ENCODE measurements around the gene GABBR1. TPM values are rescaled to one million over a fixed set of nuclear protein-coding genes. Genes with fewer than 3 reads are reported as not detected.

The GABBR1 gene
- total RNA-seq, 1 donor from 2014 or later, result 38.5 TPM

- Histone ChIP-seq H3K27ac (no peak overlapping the region), H3K36me3 (no peaks in the 10 kb centered on the region), H3K27me3 (ENCODE audit: low read depth) (peaks cover 37% of the 10 kb centered on the region), H3K4me1 (no peaks in the 10 kb centered on the region), H3K4me3 (no peak overlapping the region), H3K9me3 (no peaks in the 10 kb centered on the region)
- no peak for DNase-seq
- no peak for TF ChIP-seq CTCF (IDR thresholded peaks at IDR 0.05)
- intact Hi-C loops (cut with DNase I), result no loop called here
- ATAC-seq, result no peak
These were observed 28.1 kb upstream of the GABBR1 start for GRCh38 chr6:29661071-29661470.

- intact Hi-C loops (cut with DNase I), result no loop called here
- no peak within 1 kb of the TSS for H3K4me3 ChIP-seq
- H3K36me3 ChIP-seq, result no peaks in the 10 kb centered on the region
- no peaks in the 10 kb centered on the region for H3K4me1 ChIP-seq
- H3K27me3 ChIP-seq (ENCODE audit: low read depth), result peaks cover 32% of the 10 kb centered on the region
- DNase-seq (no peak), ATAC-seq (no peak)
- H3K27ac ChIP-seq, result no peak within 1 kb of the TSS
- H3K9me3 ChIP-seq, result no peaks in the 10 kb centered on the region
- TF ChIP-seq CTCF (IDR thresholded peaks at IDR 0.05), result no peak
These were observed 23.8 kb upstream of the GABBR1 start, which contains the start of gene MOG for GRCh38 chr6:29656798-29657197. Gene MOG, plus strand, starts transcription at chr6:29657092. Its CDS starts 118 bp downstream, at chr6:29657210.

GRCh38 chr6:29656157-29656556 is 23.2 kb upstream of the GABBR1 start:
- Histone ChIP-seq H3K27me3 (ENCODE audit: low read depth) (peaks cover 27% of the 10 kb centered on the region), H3K9me3 (no peaks in the 10 kb centered on the region), H3K27ac (no peak overlapping the region), H3K4me3 (no peak overlapping the region), H3K4me1 (no peaks in the 10 kb centered on the region), H3K36me3 (no peaks in the 10 kb centered on the region)
- TF ChIP-seq CTCF (IDR thresholded peaks at IDR 0.05), result no peak
- ATAC-seq, result no peak
- DNase-seq, result no peak
- intact Hi-C loops (cut with DNase I), result no loop called here

GRCh38 chr6:29655658-29656057 is 22.7 kb upstream of the GABBR1 start:
- intact Hi-C loops (cut with DNase I), result no loop called here
- peaks cover 25% of the 10 kb centered on the region for H3K27me3 ChIP-seq (ENCODE audit: low read depth)
- DNase-seq (no peak), ATAC-seq (no peak)
- no peak overlapping the region for H3K4me3 ChIP-seq
- no peaks in the 10 kb centered on the region for H3K9me3 ChIP-seq
- H3K36me3 ChIP-seq, result no peaks in the 10 kb centered on the region
- no peak overlapping the region for H3K27ac ChIP-seq
- TF ChIP-seq CTCF (IDR thresholded peaks at IDR 0.05), result no peak
- H3K4me1 ChIP-seq, result no peaks in the 10 kb centered on the region

- no peak for DNase-seq
- Histone ChIP-seq H3K27me3 (ENCODE audit: low read depth) (peaks cover 21% of the 10 kb centered on the region), H3K36me3 (no peaks in the 10 kb centered on the region), H3K9me3 (no peaks in the 10 kb centered on the region), H3K27ac (no peak overlapping the region), H3K4me3 (no peak overlapping the region), H3K4me1 (peaks cover 5% of the 10 kb centered on the region)
- intact Hi-C loops (cut with DNase I), result no loop called here
- no peak for ATAC-seq
- TF ChIP-seq CTCF (IDR thresholded peaks at IDR 0.05), result peak; percentile 79
These were observed 20.6 kb upstream of the GABBR1 start for GRCh38 chr6:29653452-29654038.
